ENCODE data around the gene CCDC117.
"Not testable (repeated sequence)": the region's sequence is repeated elsewhere in the genome, so short reads cannot be mapped to it uniquely, and the experiment has no call there.

CCDC117 gene

DNA sequence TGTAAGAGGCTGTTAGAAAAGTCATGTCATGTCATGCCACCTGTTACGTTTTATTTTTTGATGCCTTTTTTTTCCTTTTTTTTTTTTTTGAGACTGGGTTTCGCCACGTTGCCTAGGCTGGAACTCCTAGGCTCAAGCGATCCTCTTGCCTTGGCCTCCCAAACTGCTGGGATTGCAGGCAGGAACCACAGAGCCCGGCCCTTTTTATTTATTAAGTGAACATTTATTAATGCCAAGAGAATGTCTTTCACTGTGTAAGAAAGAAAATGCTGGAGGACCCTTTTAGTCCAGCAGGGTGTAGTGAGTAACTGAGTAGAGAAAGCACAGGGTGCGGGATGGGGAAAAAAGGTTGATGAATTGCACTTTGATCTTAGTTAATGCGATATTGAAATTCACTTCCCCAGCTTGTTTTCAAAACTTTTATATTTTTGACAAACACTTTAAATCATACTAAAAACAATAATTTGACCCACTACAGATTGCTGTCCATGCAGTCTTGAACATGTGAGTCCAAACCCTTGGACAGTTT lies 30.2 kb downstream of the CCDC117 start:
- in situ Hi-C loops (cut with HindIII; ENCODE audit: low sequenced_read_pairs): no loop called here
- no peak for DNase-seq (ENCODE audit: low read depth, low spot score)
- no peak overlapping the region for H3K4me3 ChIP-seq (ENCODE audit: low read depth, low read length)
- TF ChIP-seq, protein P1, sequence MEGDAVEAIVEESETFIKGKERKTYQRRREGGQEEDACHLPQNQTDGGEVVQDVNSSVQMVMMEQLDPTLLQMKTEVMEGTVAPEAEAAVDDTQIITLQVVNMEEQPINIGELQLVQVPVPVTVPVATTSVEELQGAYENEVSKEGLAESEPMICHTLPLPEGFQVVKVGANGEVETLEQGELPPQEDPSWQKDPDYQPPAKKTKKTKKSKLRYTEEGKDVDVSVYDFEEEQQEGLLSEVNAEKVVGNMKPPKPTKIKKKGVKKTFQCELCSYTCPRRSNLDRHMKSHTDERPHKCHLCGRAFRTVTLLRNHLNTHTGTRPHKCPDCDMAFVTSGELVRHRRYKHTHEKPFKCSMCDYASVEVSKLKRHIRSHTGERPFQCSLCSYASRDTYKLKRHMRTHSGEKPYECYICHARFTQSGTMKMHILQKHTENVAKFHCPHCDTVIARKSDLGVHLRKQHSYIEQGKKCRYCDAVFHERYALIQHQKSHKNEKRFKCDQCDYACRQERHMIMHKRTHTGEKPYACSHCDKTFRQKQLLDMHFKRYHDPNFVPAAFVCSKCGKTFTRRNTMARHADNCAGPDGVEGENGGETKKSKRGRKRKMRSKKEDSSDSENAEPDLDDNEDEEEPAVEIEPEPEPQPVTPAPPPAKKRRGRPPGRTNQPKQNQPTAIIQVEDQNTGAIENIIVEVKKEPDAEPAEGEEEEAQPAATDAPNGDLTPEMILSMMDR (IDR thresholded peaks at IDR 0.05; ENCODE audit: low read depth, low read length): no peak

DNA sequence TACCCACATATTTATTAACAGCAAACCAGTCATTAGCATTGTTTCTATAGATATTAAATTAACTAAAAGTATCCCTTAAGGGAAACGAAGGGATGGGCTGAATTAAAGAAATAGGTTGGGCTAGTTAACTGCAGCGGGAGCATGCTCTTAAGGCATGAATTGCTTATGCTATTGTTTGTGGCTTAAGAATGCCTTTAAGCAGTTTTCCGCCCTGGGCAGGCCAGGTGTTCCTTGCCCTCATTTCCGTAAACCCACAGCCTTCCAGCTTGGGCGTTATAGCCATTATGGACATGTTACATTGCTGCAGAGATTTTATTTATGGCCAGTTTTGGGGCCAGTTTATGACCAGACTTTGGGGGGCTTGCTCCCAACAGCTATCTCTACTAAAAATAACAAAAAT lies 32.9 kb downstream of the CCDC117 start:
- in situ Hi-C loops (cut with HindIII; ENCODE audit: low sequenced_read_pairs); DNase-seq (ENCODE audit: low read depth, low spot score); H3K4me3 ChIP-seq (ENCODE audit: low read depth, low read length): not testable (repeated sequence)

- no peak overlapping the region for H3K4me3 ChIP-seq (ENCODE audit: low read depth, low read length)
- TF ChIP-seq, protein P1 (IDR thresholded peaks at IDR 0.05; ENCODE audit: low read depth, low read length): no peak
- no peak for DNase-seq (ENCODE audit: low read depth, low spot score)
- in situ Hi-C loops (cut with HindIII; ENCODE audit: low sequenced_read_pairs): no loop called here
These were observed 36.3 kb downstream of the CCDC117 start for GRCh38 chr22:28808716-28809355.

DNA sequence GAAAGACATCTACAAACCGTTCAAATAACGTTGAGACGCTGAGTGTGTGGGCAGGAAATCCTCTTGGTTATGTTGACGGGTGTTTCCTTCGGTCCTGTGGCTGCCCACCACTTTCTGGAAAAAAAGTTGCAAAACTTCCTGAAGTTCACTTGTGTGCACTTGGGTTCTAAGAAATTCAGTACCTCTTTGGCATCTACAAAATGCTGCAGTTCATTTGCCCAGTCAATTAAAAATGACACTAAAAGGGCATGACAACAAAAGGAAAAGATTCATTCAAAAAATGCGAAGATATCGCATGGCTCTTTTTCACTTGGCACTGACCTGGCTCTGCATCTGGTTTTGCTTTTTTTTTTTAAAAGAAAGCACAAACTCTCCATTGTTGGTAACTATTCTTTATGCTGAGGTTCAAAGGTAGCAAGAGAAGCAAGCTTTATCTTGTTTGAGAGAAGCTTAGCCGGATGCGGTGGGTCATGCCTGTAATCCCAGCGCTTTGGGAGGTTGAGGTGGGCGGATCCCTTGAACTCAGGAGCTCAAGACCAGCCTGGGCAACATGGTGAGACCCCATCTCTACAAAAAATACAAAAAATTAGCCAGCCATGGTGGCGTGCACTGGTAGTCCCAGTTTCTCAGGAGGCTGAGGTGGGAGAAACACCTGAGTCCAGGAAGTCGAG lies 38.5 kb downstream of the CCDC117 start:
- H3K4me3 ChIP-seq (ENCODE audit: low read depth, low read length): no peak overlapping the region
- in situ Hi-C loops (cut with HindIII; ENCODE audit: low sequenced_read_pairs): no loop called here
- DNase-seq (ENCODE audit: low read depth, low spot score): no peak
- TF ChIP-seq, protein P1 (IDR thresholded peaks at IDR 0.05; ENCODE audit: low read depth, low read length): no peak

DNA sequence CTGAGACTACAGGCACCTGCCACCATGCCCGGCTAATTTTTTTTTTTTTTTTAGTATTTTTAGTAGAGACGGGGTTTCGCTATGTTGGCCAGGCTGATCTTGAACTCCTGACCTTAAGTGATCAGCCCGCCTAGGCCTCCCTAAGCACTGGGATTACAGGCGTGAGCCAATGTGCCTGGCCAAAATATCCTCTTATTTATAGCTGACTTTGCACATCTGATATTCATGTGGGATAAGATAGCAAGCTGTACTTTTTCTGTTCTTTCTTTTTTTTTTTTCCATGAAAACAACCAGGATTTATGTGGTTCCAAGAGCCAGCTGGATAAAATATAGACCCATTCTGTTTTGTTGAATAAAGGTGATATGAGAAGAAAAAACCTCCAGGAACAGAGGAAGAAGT lies 40.0 kb downstream of the CCDC117 start:
- in situ Hi-C loops (cut with HindIII; ENCODE audit: low sequenced_read_pairs): no loop called here
- no peak overlapping the region for H3K4me3 ChIP-seq (ENCODE audit: low read depth, low read length)
- TF ChIP-seq, protein P1 (IDR thresholded peaks at IDR 0.05; ENCODE audit: low read depth, low read length): no peak
- DNase-seq (ENCODE audit: low read depth, low spot score): no peak

GRCh38 chr22:28813772-28814518 lies 41.5 kb downstream of the CCDC117 start:
- H3K4me3 ChIP-seq (ENCODE audit: low read depth, low read length): no peak overlapping the region
- TF ChIP-seq, protein P1 (IDR thresholded peaks at IDR 0.05; ENCODE audit: low read depth, low read length): no peak
- in situ Hi-C loops (cut with HindIII; ENCODE audit: low sequenced_read_pairs): no loop called here
- DNase-seq (ENCODE audit: low read depth, low spot score): no peak
